IMR-90 (cell line): ENCODE data around the gene HNRNPLL. TPM values are rescaled to one million over a fixed set of nuclear protein-coding genes. Genes with fewer than 3 reads are reported as not detected.

ENCODE experiments used
- ATAC-seq: fragments of 200-7000 bp; cut with Tn5 transposase; 2 replicates; pipeline ENCODE4 v1.9.1; 2020; ENCODE audit warnings: low read depth, mild to moderate bottlenecking, moderate library complexity
- BruUV-seq: library from RNA; stranded (reverse); fragments of 400-500 nt; replicated peaks from 2 replicates; lab custom pipeline; 2021; lab: Mats Ljungman, UMichigan
- CTCF ChIA-PET: fragments of 300-600 bp; formaldehyde crosslinking; extraction: SDS; loops from one replicate; lab custom pipeline; 2021; ENCODE audit warnings: antibody characterized with exemption; lab: Yijun Ruan, JAX
- POLR2A ChIA-PET: fragments of 300-600 bp; sonication (Branson Sonifier 250); formaldehyde crosslinking; loops from one replicate; lab custom pipeline; 2022; ENCODE audit warnings: antibody characterized with exemption; ENCODE audit not compliant: unreplicated experiment; lab: Charles Lee
- DNase-seq: peaks from one replicate; pipeline ENCODE4 v3.0.0; 2013
- H2AFZ ChIP-seq: replicated peaks from 2 replicates; pipeline ENCODE3; 2013; ENCODE audit warnings: low read length, mild to moderate bottlenecking; ENCODE audit not compliant: poor library complexity
- H2AK5ac ChIP-seq: 2 replicates; pipeline ENCODE4 v1.6.1; 2013; ENCODE audit warnings: low read depth, low read length, inconsistent platforms
- H2AK9ac ChIP-seq: replicated peaks from 2 replicates; pipeline ENCODE3; 2013; ENCODE audit warnings: mild to moderate bottlenecking, low read depth, low read length, moderate library complexity; ENCODE audit not compliant: poor library complexity
- H2BK120ac ChIP-seq: 2 replicates; pipeline ENCODE4 v1.6.1; 2013; ENCODE audit warnings: low read depth, low read length, inconsistent platforms
- H2BK15ac ChIP-seq: 3 replicates; pipeline ENCODE4 v1.6.1; 2013; ENCODE audit warnings: low read depth, low read length, inconsistent platforms
- H2BK20ac ChIP-seq: 2 replicates; pipeline ENCODE4 v1.6.1; 2013; ENCODE audit warnings: low read depth, mild to moderate bottlenecking, inconsistent platforms, low read length, moderate library complexity
- H2BK5ac ChIP-seq: 2 replicates; pipeline ENCODE4 v1.6.1; 2013; ENCODE audit warnings: mild to moderate bottlenecking, low read depth, low read length, inconsistent platforms; ENCODE audit not compliant: poor library complexity, severe bottlenecking
- H3K14ac ChIP-seq: replicated peaks from 2 replicates; pipeline ENCODE4 v1.6.1; 2013; ENCODE audit warnings: low read depth, low read length, inconsistent platforms
- H3K18ac ChIP-seq: 2 replicates; pipeline ENCODE4 v1.6.1; 2013; ENCODE audit warnings: low read depth, low read length, control low read depth
- H3K23ac ChIP-seq: 2 replicates; pipeline ENCODE4 v1.6.1; 2013; ENCODE audit warnings: low read depth, low read length, inconsistent platforms
- H3K27ac ChIP-seq: 2 replicates; pipeline ENCODE4 v1.5.1; 2013; ENCODE audit warnings: mild to moderate bottlenecking, control low read depth, low read length; ENCODE audit not compliant: insufficient read depth
- H3K27me3 ChIP-seq: 2 replicates; pipeline ENCODE4 v1.6.1; 2013; ENCODE audit warnings: low read length; ENCODE audit not compliant: control insufficient read depth, insufficient read depth
- H3K36me3 ChIP-seq: 2 replicates; pipeline ENCODE4 v1.6.1; 2013; ENCODE audit warnings: low read length, mixed read lengths; ENCODE audit not compliant: control insufficient read depth, insufficient read depth
- H3K4ac ChIP-seq: 2 replicates; pipeline ENCODE4 v1.6.1; 2013; ENCODE audit warnings: low read depth, low read length, inconsistent platforms
- H3K4me1 ChIP-seq: 2 replicates; pipeline ENCODE4 v1.6.1; 2013; ENCODE audit warnings: low read length, mixed read lengths; ENCODE audit not compliant: control insufficient read depth, insufficient read depth
- H3K4me2 ChIP-seq: 2 replicates; pipeline ENCODE4 v1.6.1; 2013; ENCODE audit warnings: low read depth, mild to moderate bottlenecking, control low read depth, low read length, moderate library complexity
- H3K4me3 ChIP-seq: 2 replicates; pipeline ENCODE4 v1.5.1; 2013; ENCODE audit warnings: low read depth, mild to moderate bottlenecking, control low read depth, low read length, moderate library complexity; ENCODE audit not compliant: insufficient read depth
- H3K56ac ChIP-seq: 2 replicates; pipeline ENCODE4 v1.6.1; 2013; ENCODE audit warnings: low read length, inconsistent platforms; ENCODE audit not compliant: insufficient read depth; ENCODE audit errors: extremely low read depth
- H3K79me1 ChIP-seq, 2 experiments: 2 replicates each; pipeline ENCODE4 v1.6.1; 2013; ENCODE audit warnings: low read length in 2 of 2, inconsistent platforms in 1 of 2, low read depth in 1 of 2
- H3K9ac ChIP-seq: 2 replicates; pipeline ENCODE4 v1.6.1; 2013; ENCODE audit warnings: low read depth, low read length, control low read depth
- H3K9me1 ChIP-seq: 2 replicates; pipeline ENCODE4 v1.6.1; 2013; ENCODE audit warnings: low read length, inconsistent platforms; ENCODE audit not compliant: insufficient read depth
- H3K9me3 ChIP-seq: 2 replicates; pipeline ENCODE4 v1.6.1; 2013; ENCODE audit warnings: low read length; ENCODE audit not compliant: control insufficient read depth, insufficient read depth
- H4K20me1 ChIP-seq: 2 replicates; pipeline ENCODE4 v1.6.1; 2013; ENCODE audit warnings: low read length, inconsistent platforms; ENCODE audit not compliant: insufficient read depth
- H4K5ac ChIP-seq: 2 replicates; pipeline ENCODE4 v1.6.1; 2013; ENCODE audit warnings: mild to moderate bottlenecking, low read depth, low read length, control low read depth
- H4K8ac ChIP-seq, 2 experiments: 2 replicates each; pipeline ENCODE4 v1.6.1; 2013; ENCODE audit warnings: low read depth in 2 of 2, low read length in 2 of 2, control low read depth in 1 of 2, inconsistent platforms in 1 of 2
- H4K91ac ChIP-seq: 2 replicates; pipeline ENCODE4 v1.6.1; 2013; ENCODE audit warnings: low read depth, low read length, inconsistent platforms; ENCODE audit not compliant: insufficient read depth
- BHLHE40 ChIP-seq: fragments of 150-350 bp; IDR thresholded peaks from 2 replicates; pipeline ENCODE4 v1.6.1; 2016; ENCODE audit warnings: mild to moderate bottlenecking, low read depth, low read length
- CEBPB ChIP-seq: IDR thresholded peaks from 2 replicates; pipeline ENCODE4 v1.6.1; 2012; ENCODE audit warnings: low read depth, low read length, improper control_type of control experiment
- CHD1 ChIP-seq: IDR thresholded peaks from 2 replicates; pipeline ENCODE4 v1.6.1; 2012; ENCODE audit warnings: low read depth, low read length, improper control_type of control experiment
- CTCF ChIP-seq: conservative IDR thresholded peaks from 2 replicates; pipeline ENCODE4 v1.5.1; 2012; ENCODE audit warnings: mild to moderate bottlenecking, low read depth, low read length, improper control_type of control experiment
- FOS ChIP-seq: fragments of 150-350 bp; IDR thresholded peaks from 2 replicates; pipeline ENCODE4 v1.6.1; 2016; ENCODE audit warnings: low read depth, low read length
- MAFK ChIP-seq: IDR thresholded peaks from 2 replicates; pipeline ENCODE4 v1.6.1; 2012; ENCODE audit warnings: low read depth, low read length, improper control_type of control experiment
- MAZ ChIP-seq: IDR thresholded peaks from 2 replicates; pipeline ENCODE4 v1.6.1; 2012; ENCODE audit warnings: low read depth, mild to moderate bottlenecking, low read length, improper control_type of control experiment, moderate library complexity, borderline replicate concordance
- MXI1 ChIP-seq: IDR thresholded peaks from 2 replicates; pipeline ENCODE4 v1.6.1; 2012; ENCODE audit warnings: low read depth, mild to moderate bottlenecking, low read length, moderate library complexity, borderline replicate concordance
- NFE2L2 ChIP-seq: fragments of 150-350 bp; IDR thresholded peaks from 2 replicates; pipeline ENCODE4 v1.6.1; 2016; ENCODE audit warnings: low read depth, mild to moderate bottlenecking, low read length
- POLR2A ChIP-seq: IDR thresholded peaks from 2 replicates; pipeline ENCODE4 v1.6.1; 2012; ENCODE audit warnings: mild to moderate bottlenecking, low read depth, low read length
- RAD21 ChIP-seq: IDR thresholded peaks from 2 replicates; pipeline ENCODE4 v1.6.1; 2012; ENCODE audit warnings: low read length, improper control_type of control experiment
- RFX5 ChIP-seq: IDR thresholded peaks from 2 replicates; pipeline ENCODE4 v1.8.0; 2012; ENCODE audit warnings: low read depth, mild to moderate bottlenecking, low read length, moderate library complexity
- SMC3 ChIP-seq: fragments of 150-350 bp; IDR thresholded peaks from 2 replicates; pipeline ENCODE4 v1.6.1; 2016; ENCODE audit warnings: low read depth, mild to moderate bottlenecking, antibody characterized with exemption, low read length, moderate library complexity
- USF2 ChIP-seq: fragments of 150-350 bp; IDR thresholded peaks from 2 replicates; pipeline ENCODE4 v1.6.1; 2017; ENCODE audit warnings: mild to moderate bottlenecking, antibody characterized with exemption, low read length, low read depth
- WGBS, 2 experiments: methylation state at CpG; one replicate each; pipeline versions ENCODE4 v1.1.5 to v1.1.7; 2013; ENCODE audit warnings: missing lambda C conversion rate in 2 of 2; ENCODE audit not compliant: insufficient read length in 1 of 2; ENCODE audit errors: extremely low coverage in 2 of 2; 5-methylcytosine and 5-hydroxymethylcytosine counted together
- dilution Hi-C: fragments of 300-500 bp; cut with HindIII; formaldehyde crosslinking; loops from one replicate; pipeline ENCODE4 v1.14.3; 2018; ENCODE audit warnings: low sequenced_read_pairs; ENCODE audit not compliant: unreplicated experiment
- in situ Hi-C: fragments of 300-500 bp; cut with MboI; formaldehyde crosslinking; loops from 3 replicates; pipeline ENCODE4 v1.14.3; 2019; ENCODE audit warnings: low sequenced_read_pairs, inconsistent platforms, mixed read lengths
- intact Hi-C: fragments of 100-400 bp; cut with micrococcal nuclease; formaldehyde crosslinking; loops from 2 replicates; pipeline ENCODE4 v1.10.0; 2022
- polyA plus RNA-seq, 3 experiments: library from polyadenylated mRNA; depleted of rRNA; stranded (reverse); fragments of >200 nt; gene quantifications; 2 replicates each; pipeline ENCODE4 v1.2.3, GENCODE V29; 2012; ENCODE audit warnings: low replicate concordance in 1 of 3
- total RNA-seq: library from RNA; depleted of rRNA; stranded (reverse); fragments of >200 nt; gene quantifications from 2 replicates; pipeline ENCODE4 v1.2.3, GENCODE V29; 2012

The HNRNPLL gene
- total and polyA plus RNA-seq, 2 of the 4 experiments (the other 2 are of a cell fraction), result 23.7 to 53.1 TPM

GRCh38 chr2:38552259-38552658, 50.5 kb downstream of the HNRNPLL start:
- Histone ChIP-seq H2BK5ac (no peak overlapping the region), H3K4me2 (no peak overlapping the region), H2AFZ (no peak overlapping the region), H2AK5ac (no peak overlapping the region), H4K8ac (no peak overlapping the region), H3K79me1 (no peaks in the 10 kb centered on the region), H3K36me3 (peaks cover 12% of the 10 kb centered on the region), H4K5ac (no peak overlapping the region), H3K9ac (no peak overlapping the region), H2BK15ac (no peak overlapping the region), H3K4me3 (no peak overlapping the region), H3K4ac (no peak overlapping the region), H3K23ac (no peak overlapping the region), H3K18ac (no peak overlapping the region), H3K27me3 (no peaks in the 10 kb centered on the region), H3K4me1 (no peaks in the 10 kb centered on the region), H3K14ac (no peak overlapping the region), H3K56ac (no peak overlapping the region), H2AK9ac (no peak overlapping the region), H2BK120ac (no peak overlapping the region), H3K9me3 (no peaks in the 10 kb centered on the region), H2BK20ac (no peak overlapping the region), H4K91ac (no peak overlapping the region), H4K20me1 (no peaks in the 10 kb centered on the region; the same call in 1 of the 2 replicates), H3K27ac (no peak overlapping the region), H3K9me1 (peaks cover 3% of the 10 kb centered on the region; the same call in 1 of the 2 replicates)
- no peak for DNase-seq
- ChIA-PET POLR2A (interaction anchor here (0.6 kb wide), 1 partner anchor 199 kb away, joined by 3 read pairs; the partner anchor contains the start of gene SRSF7), CTCF (interaction anchor here (0.9 kb wide), 1 partner anchor 49 kb away, joined by 3 read pairs; no protein-coding TSS in a partner anchor)
- no peak for ATAC-seq
- intact Hi-C loops, result no loop called here
- in situ Hi-C loops, result no loop called here
- TF ChIP-seq CTCF (no peak), BHLHE40 (no peak), CHD1 (no peak), MAZ (no peak), MXI1 (no peak), CEBPB (no peak), RAD21 (no peak), USF2 (no peak), SMC3 (no peak), NFE2L2 (no peak), POLR2A (no peak), RFX5 (no peak), FOS (no peak), MAFK (no peak)
- BruUV-seq, result no TSS peak
- dilution Hi-C loops, result loop anchor here (25.0 kb wide), 1 partner anchor 185 kb away; no protein-coding TSS in a partner anchor
- WGBS, 2 experiments, result no CpG with 5 or more reads among the region's 2 CpGs
